ENCODE results near the gene TMEM259.

DNA sequence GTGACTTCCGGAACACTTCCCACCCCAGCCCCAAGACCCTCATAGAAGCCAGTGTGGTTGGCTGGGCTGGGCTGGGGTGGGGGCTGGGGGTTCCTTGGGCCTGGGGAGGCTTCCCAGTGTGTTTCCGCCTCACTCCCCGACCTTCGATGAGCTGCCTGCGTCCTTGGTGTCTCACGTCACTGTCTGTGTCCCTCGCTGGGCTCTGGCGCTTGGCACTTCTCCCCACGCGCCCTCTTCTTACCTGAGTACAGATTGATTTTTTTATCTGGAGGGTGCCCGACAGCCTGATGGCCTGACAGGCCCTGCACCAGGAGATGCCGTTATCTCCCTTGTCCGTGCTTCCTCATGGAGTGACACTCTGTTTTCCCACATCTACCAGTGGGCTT is 28.3 kb downstream of the TMEM259 start:
- no peak for TF ChIP-seq CTCF (conservative IDR thresholded peaks at IDR 0.05)
- TF ChIP-seq EZH2 (IDR thresholded peaks at IDR 0.05; ENCODE audit: low read depth), result no peak
